ENCODE measurements around the gene ERCC6L2.

Gene ERCC6L2

DNA sequence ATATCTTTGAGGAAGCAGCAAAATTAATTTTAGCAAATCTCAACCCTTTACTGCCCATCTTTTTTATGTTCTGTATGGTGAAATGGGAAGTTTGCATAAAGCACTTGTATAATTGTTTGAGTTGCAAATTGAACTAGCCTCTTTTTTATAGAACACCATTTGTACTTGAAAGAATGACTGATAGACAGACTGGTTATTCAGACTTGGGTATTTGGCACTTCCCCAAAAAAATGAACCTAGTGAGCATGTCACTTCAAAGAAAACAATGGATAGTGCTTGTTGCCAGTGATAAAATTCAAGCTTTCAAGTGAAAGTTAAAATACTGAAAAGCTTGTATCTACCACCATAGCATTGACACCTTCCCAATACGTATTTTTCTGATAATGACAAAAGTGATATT is 115.8 kb downstream of the ERCC6L2 start:
- H3K4me1 ChIP-seq: peaks cover 30% of the 10 kb centered on the region
- no peaks in the 10 kb centered on the region for H3K9me3 ChIP-seq
- TF ChIP-seq, protein P1, sequence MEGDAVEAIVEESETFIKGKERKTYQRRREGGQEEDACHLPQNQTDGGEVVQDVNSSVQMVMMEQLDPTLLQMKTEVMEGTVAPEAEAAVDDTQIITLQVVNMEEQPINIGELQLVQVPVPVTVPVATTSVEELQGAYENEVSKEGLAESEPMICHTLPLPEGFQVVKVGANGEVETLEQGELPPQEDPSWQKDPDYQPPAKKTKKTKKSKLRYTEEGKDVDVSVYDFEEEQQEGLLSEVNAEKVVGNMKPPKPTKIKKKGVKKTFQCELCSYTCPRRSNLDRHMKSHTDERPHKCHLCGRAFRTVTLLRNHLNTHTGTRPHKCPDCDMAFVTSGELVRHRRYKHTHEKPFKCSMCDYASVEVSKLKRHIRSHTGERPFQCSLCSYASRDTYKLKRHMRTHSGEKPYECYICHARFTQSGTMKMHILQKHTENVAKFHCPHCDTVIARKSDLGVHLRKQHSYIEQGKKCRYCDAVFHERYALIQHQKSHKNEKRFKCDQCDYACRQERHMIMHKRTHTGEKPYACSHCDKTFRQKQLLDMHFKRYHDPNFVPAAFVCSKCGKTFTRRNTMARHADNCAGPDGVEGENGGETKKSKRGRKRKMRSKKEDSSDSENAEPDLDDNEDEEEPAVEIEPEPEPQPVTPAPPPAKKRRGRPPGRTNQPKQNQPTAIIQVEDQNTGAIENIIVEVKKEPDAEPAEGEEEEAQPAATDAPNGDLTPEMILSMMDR (IDR thresholded peaks at IDR 0.05; ENCODE audit: low read depth, low read length): no peak
- H3K36me3 ChIP-seq: peaks cover 8% of the 10 kb centered on the region; the same call in 1 of the 2 replicates
- no peak overlapping the region for H3K4me3 ChIP-seq (ENCODE audit: low read depth, low read length)
- H3K27me3 ChIP-seq: no peaks in the 10 kb centered on the region
- DNase-seq: no peak

DNA sequence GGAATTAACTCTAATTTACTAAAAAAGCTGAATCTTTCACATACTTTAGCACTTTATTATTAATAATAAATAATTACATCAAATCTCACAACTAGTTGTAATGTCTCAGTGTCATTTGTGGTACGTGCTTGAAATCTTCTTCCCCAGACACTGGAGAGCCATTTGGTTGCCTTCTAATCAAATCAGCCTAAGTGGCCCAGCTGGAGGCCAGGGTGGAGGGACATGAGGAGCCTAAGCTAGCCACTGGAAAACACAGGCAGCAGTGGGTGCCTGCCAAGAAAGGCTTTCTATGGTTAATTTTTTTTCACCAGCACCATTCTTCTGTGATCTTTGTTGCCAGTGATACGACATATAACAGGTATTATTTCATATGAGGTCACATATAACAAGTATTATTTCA is 117.0 kb downstream of the ERCC6L2 start:
- TF ChIP-seq, protein P1 (IDR thresholded peaks at IDR 0.05; ENCODE audit: low read depth, low read length): no peak
- no peaks in the 10 kb centered on the region for H3K27me3 ChIP-seq
- H3K9me3 ChIP-seq: no peaks in the 10 kb centered on the region
- peaks cover 30% of the 10 kb centered on the region for H3K4me1 ChIP-seq
- peak; percentile 77 for DNase-seq
- no peak overlapping the region for H3K4me3 ChIP-seq (ENCODE audit: low read depth, low read length)
- peaks cover 5% of the 10 kb centered on the region; the same call in 1 of the 2 replicates for H3K36me3 ChIP-seq

DNA sequence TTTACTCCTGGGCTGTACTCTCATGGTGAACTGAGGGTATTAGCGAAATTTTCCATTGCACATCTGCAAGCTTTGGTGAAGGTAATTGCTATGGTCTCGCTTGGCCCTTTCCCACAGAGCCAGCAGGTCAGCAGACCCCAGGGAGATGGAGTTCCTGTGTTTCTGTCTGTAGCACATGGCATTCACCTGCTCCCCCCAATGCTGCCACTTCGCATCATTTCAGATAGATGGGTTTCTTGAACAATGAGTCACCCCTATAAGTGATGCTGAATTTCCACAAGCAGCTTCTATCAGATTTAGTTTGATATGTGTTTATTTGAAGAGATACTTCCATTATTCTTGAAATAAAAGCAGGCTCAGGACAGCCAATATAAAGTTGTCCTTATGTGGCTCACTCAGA is 117.8 kb downstream of the ERCC6L2 start:
- Histone ChIP-seq H3K27me3 (no peaks in the 10 kb centered on the region), H3K4me1 (peaks cover 30% of the 10 kb centered on the region), H3K9me3 (no peaks in the 10 kb centered on the region), H3K36me3 (peaks cover 5% of the 10 kb centered on the region; the same call in 1 of the 2 replicates), H3K4me3 (ENCODE audit: low read depth, low read length) (no peak overlapping the region)
- no peak for DNase-seq
- TF ChIP-seq, protein P1 (IDR thresholded peaks at IDR 0.05; ENCODE audit: low read depth, low read length): no peak

DNA sequence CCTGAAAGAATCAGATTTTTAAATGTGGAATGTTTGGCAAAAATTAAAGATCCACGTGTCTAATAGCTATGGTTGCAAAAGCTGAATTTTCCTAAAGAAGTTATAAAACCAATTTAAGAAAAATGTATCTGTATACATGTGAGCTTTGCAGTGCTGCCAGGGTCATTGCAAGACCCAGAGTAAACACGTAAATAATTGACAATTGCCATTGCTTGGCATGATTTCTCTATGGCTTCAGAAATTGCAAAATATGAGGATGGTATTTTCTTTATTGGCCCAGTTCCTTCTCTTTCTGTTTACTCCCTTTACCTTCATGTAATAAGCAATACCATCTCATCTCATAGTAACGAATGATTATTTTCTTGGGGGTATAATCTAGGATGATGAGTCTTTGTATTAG is 123.9 kb downstream of the ERCC6L2 start:
- H3K4me3 ChIP-seq (ENCODE audit: low read depth, low read length): no peak overlapping the region
- peaks cover 1% of the 10 kb centered on the region; the same call in 1 of the 2 replicates for H3K4me1 ChIP-seq
- H3K36me3 ChIP-seq: peaks cover 2% of the 10 kb centered on the region
- no peak for DNase-seq
- H3K9me3 ChIP-seq: no peaks in the 10 kb centered on the region
- TF ChIP-seq, protein P1 (IDR thresholded peaks at IDR 0.05; ENCODE audit: low read depth, low read length): no peak
- H3K27me3 ChIP-seq: no peaks in the 10 kb centered on the region

DNA sequence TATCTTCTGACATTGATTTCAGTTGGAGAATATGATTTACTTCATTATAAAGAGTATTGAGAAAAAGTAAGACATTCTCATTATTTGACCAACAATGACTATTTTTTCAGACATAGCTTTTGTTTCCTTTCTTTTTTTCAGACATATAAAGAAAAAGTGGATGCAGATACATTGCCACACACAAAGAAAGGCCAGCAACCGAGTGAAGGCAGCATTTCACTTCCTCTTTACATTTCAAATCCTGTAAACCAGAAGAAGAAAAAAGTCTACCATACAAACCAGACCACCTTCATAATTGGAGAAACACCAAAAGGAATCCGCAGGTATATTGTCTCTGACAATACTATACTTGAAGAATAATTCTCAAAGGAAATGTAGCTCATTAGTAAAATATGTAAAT is 128.9 kb downstream of the ERCC6L2 start:
- no peak overlapping the region for H3K4me3 ChIP-seq (ENCODE audit: low read depth, low read length)
- no peaks in the 10 kb centered on the region for H3K27me3 ChIP-seq
- H3K4me1 ChIP-seq: no peaks in the 10 kb centered on the region
- H3K9me3 ChIP-seq: no peaks in the 10 kb centered on the region
- peaks cover 20% of the 10 kb centered on the region for H3K36me3 ChIP-seq
- no peak for DNase-seq
- TF ChIP-seq, protein P1 (IDR thresholded peaks at IDR 0.05; ENCODE audit: low read depth, low read length): no peak

DNA sequence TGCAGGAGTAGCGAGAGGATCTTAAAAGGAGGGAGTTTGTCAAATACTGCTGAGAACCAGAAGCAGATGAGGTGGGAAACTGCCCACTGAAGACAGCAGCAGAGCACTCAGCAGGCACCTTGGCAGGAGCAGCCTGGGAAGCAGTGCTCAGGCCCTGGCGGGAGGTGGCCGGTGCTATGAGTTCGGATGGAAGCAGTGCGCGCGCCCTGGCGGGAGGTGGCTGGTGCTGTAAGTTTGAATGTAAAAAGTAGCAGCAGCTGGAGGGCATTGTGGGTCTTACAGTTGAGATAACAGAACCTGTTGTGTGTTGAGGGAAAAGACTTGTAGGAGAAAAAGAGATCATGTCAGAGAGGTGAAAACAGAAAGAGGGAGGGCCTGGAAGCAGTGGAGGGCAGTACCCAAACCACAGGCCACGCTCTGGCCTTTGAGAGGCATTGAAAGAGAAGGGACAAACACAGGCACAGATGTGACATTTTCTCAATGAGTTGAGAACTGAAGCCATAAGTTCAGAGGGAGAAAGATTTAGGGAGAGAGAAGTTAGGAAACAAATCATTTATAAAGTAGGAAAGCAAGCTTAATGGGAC is 130.9 kb downstream of the ERCC6L2 start:
- Histone ChIP-seq H3K4me1 (no peaks in the 10 kb centered on the region), H3K9me3 (no peaks in the 10 kb centered on the region), H3K36me3 (peaks cover 20% of the 10 kb centered on the region), H3K27me3 (no peaks in the 10 kb centered on the region), H3K4me3 (ENCODE audit: low read depth, low read length) (no peak overlapping the region)
- TF ChIP-seq, protein P1 (IDR thresholded peaks at IDR 0.05; ENCODE audit: low read depth, low read length): no peak
- no peak for DNase-seq
